NCI-H2029 treated with DMSO at 0.1 percent for 48 hours (cell line): ENCODE measurements around the gene FHOD1.

Source experiments
- DNase-seq: peaks from one replicate; lab custom pipeline; 2025; lab: John Stamatoyannopoulos, UW

The FHOD1 gene

GRCh38 chr16:67249178-67250044 is 2.1 kb upstream of the FHOD1 start:
- no peak for DNase-seq

GRCh38 chr16:67248401-67249177 is 1.3 kb upstream of the FHOD1 start, which contains the start of gene SLC9A5:
SLC9A5 (plus strand) TSS chr16:67248979; CDS start chr16:67249015, 36 bp downstream.
- DNase-seq = no peak

- DNase-seq = no peak
Measured at GRCh38 chr16:67248073-67248400, 756 bp upstream of the FHOD1 start.

- no peak for DNase-seq
Measured at GRCh38 chr16:67246756-67247191, 507 bp downstream of the FHOD1 start.

GRCh38 chr16:67246081-67246755 is 1.1 kb downstream of the FHOD1 start:
- no peak for DNase-seq

GRCh38 chr16:67245674-67246080 is 1.6 kb downstream of the FHOD1 start:
- no peak for DNase-seq

GRCh38 chr16:67245186-67245585 is 2.1 kb downstream of the FHOD1 start:
- DNase-seq = no peak

- no peak for DNase-seq
Measured at GRCh38 chr16:67244387-67245185, 2.7 kb downstream of the FHOD1 start.

GRCh38 chr16:67243481-67243880 is 3.8 kb downstream of the FHOD1 start:
- DNase-seq = no peak

GRCh38 chr16:67242138-67242730 is 5.0 kb downstream of the FHOD1 start:
- DNase-seq = no peak

- no peak for DNase-seq
Measured at GRCh38 chr16:67241008-67241900, 6.0 kb downstream of the FHOD1 start.

GRCh38 chr16:67240506-67240905 is 6.8 kb downstream of the FHOD1 start:
- DNase-seq = no peak

- no peak for DNase-seq
Measured at GRCh38 chr16:67238806-67239470, 8.3 kb downstream of the FHOD1 start.

GRCh38 chr16:67238278-67238575 is 9.1 kb downstream of the FHOD1 start:
- no peak for DNase-seq

- no peak for DNase-seq
Measured at GRCh38 chr16:67237396-67238277, 9.6 kb downstream of the FHOD1 start.

- DNase-seq = no peak
Measured at GRCh38 chr16:67236563-67237395, 10.5 kb downstream of the FHOD1 start.

- DNase-seq = no peak
Measured at GRCh38 chr16:67235816-67236562, 11.3 kb downstream of the FHOD1 start.
